ENCODE measurements around the gene CHST11.

The CHST11 gene

DNA sequence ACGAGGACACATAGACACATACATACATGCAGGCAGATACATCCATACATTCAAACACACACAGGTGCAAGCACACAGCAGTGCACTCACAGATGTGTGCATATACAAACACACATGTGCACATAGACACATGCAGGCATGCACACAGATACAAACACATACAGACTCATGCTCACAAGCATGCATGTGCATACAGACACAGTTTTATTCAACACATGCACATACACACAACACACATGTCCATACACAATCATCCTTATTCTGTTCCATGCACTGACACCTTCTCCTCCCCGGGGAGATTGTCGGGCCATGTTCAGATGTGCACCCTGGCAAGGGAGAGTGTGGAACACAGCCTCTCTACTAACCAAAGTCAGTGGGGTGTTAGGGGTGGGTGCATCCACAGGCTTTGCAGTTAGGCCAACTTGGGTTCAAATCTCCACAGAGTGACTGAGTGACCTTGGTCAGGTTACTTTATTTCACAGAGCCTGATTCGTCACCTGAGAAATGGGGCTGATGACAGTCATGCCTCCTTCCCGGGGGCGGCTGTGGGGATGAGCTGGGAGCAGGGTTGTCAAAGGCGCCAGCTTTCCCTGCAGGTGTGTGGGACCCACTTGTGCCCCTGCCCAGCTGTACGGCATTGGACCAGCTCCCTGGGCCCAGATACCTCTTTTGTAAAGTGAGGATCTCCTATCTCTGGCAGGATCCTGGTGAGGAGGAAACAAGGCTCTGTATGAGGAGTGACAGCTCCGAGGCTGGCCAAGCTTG, 251.2 kb downstream of the CHST11 start:
- no peak for DNase-seq

DNA sequence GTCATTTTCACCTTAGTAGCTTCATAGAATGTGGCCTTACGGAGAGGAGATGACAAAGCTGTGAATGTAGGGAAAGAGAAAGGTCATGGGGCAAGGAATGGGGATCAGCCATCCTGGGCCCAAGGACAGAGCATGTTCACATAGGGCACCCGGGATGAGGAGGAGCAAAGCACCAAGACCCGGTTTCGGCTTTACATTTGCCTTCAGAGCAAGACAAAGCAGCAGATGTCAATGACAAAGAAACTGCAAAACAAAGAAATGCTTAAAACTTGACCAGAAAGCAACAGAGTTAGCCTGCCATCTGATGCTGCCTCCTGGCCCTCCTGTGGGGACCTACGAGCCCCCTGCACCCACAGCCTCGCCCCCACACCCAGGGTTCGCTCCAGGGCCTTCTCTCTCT, 252.1 kb downstream of the CHST11 start:
- no peak for DNase-seq

DNA sequence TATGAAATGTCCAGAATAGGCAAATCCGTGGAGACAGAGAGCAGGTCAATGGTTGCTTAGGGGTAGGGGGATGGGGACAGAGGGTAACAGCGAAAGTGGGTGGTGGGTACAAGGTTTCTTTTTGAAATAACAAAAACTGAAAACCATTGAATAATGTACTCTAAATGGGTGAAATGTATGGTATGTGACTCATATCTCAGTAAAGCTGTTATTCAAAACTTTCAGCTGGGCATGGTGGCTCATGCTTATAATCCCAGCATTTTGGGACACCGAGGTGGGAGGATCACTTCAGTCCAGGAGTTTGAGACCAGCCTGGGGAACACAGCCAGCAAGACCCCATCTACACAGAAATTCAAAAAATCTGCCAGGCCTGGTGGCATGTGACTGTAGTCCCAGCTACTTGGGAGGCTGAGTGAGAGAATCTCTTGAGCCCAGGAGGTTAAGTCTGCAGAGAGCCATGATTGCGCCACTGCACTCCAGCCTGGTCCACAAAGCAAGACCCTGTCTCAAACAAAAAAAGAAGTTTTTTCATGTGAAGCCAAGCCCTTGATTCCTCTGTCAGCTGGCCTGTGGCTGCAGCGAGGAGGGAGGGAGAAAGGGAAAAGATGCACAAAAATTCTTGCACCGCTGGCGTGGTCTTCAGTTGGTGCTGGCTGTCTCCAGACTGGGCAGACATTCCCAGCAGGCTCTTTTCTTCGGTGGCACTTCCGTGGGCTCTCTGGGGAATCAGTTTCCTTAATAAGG, 253.1 kb downstream of the CHST11 start:
- DNase-seq, result no peak

DNA sequence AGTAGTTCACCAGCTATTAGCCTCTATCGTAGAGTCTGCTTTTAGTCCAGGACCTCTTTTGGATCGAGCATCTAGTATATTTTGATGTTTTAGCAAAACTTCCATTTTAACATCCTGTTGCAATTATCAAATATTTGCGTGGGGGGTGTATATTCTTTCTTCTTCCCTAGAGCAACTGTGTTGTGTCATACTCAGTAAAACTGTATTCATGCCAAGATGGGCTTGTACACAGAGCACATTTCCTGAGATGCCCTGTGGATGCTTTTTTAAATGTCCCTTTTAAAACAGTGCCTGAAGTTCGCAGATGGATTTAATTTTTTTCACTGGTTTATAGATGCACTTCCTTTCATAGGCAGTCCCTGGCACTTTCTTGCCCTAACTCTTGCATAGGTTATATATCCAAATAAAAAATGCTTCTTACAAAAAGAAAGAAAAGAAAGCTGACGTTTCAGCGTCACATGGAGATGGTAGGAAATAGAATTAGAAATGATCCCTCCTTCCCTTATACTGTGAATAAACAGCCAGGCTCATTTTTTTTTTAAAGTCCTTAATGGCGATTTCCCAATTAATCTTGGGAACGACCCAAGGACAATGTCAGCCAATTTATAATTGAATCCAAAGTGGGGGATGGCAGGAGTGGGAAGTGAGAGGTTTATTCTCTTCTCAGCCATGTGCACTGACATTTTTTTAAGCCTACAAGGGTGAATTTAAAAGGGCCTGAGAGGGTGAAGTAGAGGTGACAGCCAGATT, 254.4 kb downstream of the CHST11 start:
- no peak for DNase-seq

DNA sequence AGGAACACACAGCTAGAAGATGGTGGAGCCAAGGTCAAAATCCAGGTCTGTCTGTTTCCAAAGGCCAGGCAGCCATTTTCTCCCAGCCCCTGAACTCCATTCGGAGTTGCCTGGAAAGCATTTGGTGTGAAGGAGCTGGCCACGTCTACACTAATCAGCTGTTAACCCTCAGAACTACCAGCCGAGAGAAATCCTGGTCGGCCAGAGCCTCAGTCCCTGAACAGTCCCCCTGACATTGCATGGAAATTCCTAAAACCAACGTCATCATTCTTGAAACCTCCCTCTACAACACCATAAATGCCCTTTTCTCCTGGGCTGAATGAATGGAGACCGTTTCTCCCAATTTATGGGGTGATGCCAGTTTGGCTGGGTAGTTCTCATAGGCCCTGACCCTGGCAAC, 255.7 kb downstream of the CHST11 start:
- peak; percentile 40 for DNase-seq

DNA sequence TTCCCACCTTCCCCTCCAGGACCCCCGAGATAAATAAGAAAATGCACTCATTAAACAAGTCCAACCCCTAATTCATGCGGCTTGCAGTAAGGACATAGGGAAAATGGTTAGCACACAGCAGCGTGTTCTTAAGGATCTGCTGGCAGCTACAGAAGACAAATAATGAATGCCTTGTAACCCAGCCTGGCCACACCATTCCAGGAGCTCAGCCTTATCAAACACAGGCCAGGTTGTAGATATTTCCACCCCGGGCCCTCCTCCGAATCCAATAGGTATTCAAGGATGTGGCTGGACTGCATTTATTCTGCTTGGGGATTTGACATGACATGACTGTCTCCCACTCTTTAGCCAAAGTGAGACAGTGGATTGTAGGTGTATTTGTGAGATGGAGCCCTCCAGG, 256.2 kb downstream of the CHST11 start:
- DNase-seq, result no peak

DNA sequence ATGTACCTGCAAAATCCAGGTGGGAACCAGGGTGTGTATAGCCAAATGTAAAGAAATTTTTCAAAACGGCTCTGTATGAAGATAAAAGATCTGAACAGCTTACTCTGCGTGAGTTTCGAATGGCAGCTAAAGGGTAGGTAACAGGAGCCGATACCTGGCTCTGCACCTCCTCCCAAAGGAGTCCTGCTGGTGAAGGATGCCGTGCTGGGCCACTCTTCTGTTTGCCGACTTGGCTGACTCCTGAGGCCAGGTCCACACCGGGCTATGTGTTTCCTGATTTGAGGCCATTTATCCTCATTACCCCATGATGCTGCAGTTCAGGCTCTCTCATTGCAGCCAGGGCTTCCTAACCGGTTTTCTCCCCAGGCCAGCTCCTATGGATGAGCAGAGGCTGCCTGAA, 256.7 kb downstream of the CHST11 start:
- no peak for DNase-seq

DNA sequence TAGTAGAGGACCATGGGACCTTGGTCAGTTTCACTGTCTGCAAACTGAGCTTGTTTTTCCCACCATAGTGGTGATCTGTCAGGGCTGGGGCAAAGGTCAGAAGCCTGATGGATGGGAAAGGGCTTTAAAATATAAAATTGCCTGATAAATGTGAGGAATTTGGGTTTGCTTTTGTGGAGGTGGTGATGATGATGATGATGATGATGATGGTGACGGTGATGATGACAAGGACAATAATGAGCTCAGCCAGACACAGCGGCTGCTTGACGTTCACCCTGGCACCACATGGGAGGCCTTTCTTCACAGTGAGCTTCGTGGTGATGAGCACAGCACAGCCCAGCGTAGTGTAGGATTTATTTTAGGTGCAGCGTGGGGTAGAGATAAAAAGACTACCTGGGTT, 257.6 kb downstream of the CHST11 start:
- no peak for DNase-seq

DNA sequence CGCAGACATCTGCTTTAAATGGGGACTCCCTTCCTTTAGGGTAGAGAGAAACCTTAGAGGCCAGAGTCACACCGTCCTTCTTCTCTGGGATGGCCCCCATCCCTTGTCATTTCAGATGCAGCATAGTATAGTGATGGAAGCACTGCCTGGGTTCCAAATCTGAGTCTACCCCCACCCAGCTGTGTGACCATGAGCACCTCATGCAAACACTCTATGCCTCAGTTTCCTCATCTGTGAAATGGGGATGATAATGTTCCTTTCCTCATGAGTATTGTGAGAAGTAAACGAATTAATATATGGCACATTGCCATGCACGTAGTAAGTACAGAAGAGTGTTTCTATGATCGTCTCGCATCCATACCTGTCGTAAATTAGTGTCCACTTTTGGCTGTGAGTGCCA, 259.4 kb downstream of the CHST11 start:
- no peak for DNase-seq

DNA sequence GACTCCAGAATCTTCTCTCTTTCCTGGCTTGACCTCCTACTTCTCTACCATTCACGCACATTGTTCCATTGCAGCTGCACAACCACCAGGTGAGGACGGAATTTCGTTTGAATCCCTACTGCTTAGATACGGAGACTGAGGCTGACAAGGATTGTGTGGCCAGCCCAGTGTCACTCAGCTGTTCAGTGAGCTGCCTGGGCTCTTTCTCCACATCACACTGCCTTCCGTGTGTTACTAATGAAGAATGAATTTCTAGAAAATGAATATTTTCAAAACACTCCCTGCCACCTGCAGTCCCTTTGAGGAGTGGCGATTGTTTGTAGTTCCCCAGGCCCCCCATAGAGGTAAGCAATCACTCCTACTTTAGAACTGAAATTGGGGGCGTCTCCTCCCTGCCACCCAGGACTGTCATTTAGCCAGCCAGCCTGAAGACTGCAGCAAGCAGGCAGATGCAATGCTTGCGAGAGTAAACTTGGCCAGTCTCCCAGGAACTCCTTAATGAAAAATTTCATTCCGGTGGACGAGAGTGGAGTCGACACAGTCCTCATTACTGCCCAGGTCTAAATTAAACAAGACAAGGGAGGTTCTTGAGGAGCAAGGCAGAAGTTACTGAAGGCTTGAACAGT, 261.7 kb downstream of the CHST11 start:
- no peak for DNase-seq

DNA sequence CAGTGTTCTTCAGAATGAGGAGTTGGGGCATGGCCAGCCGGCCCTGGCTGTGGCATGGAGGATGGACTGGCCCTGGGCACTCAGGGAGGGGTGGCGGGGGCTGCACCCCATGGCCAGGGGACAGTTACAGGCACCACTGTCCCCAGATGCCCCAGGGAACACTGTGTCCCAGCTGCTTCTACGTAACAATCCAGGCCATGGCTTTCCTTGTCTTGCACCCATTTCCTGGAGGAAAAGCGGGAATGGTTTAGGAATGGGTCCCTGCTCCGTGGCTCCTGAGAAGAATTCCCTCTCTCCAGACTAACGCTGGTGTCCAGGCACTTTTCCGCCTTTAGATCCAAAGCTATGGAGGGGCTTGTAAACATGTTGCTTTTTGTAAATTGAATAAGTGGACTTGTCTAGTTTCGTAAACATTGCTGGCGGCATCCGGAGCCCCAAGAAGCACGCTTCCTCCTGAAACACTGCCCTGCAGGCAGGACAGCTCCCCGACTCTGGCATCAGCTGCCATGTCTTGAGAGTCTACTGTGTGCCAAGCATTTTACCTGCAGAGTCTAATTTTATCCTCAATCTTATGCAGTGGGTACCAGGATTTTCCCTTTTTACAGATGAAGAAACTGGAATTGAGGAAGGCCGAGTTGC, 263.1 kb downstream of the CHST11 start:
- no peak for DNase-seq

DNA sequence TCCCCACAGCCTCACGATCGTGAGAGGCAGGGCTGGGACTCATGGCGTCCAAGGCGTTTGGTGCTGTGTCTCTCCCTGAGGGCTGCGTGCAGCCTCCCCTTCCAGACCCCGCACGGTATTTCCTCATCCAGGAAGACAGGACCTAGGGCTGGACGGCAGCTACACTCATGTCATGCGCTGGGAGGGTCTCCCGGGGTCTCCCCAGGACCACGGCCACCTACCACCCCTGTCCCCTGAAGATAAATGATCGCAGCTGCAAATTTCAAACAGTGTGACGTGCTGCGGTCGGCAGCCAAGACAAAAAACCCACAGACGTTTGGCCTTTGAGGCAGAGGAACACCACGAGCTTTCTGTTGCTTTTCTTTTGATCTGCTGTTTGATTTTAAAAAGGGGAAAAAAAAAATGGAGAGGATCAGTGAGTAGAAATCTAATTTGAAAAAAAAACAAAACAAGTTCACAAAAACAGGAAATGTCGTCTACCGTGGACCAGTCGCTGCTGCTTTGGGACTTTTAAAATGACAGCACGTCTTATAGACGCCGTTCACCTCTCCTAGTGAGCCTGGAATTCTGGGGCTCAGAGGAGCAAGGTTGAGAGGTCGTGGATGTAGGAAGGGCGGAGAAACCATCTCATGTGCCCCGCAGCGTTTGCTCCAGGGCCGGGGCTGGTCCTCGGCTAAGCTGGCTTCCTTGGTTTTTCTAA, 263.7 kb downstream of the CHST11 start:
- peak; percentile 56 for DNase-seq

DNA sequence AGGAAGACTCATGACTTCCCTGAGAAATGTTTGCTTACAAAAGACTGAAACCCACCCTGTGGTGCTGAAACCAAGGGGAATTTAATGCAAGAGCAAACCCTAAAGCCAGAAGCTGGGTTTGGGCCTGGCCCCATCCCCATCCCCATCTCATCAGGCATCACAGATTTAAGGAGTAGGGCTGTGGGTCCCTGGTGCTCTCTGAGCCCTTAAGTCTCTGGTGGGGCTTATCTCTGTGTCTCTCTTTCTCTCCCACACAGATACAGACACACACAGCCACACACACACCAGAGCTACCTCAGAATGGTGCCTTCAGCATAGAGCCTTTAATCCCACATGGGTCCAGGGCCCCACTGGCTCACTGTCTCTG, 264.3 kb downstream of the CHST11 start:
- DNase-seq, result no peak

DNA sequence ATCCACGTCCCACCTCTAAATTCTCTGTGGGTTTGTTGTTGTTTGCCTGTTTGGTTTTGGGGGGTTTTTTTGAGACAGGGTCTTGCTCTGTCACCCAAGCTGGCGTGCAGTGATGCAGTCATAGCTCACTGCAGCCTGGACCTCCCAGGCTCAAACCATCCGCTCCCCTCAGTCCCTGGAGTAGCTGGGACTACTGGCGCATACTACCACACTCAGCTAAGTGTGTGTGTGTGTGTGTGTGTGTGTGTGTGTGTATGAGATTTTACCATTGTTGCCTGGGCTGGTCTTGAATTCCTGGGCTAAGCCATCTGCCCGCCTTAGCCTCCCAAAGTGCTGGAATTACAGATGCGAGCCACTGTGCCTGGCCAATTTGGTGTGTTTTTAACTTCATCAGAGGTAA, 265.2 kb downstream of the CHST11 start:
- no peak for DNase-seq

DNA sequence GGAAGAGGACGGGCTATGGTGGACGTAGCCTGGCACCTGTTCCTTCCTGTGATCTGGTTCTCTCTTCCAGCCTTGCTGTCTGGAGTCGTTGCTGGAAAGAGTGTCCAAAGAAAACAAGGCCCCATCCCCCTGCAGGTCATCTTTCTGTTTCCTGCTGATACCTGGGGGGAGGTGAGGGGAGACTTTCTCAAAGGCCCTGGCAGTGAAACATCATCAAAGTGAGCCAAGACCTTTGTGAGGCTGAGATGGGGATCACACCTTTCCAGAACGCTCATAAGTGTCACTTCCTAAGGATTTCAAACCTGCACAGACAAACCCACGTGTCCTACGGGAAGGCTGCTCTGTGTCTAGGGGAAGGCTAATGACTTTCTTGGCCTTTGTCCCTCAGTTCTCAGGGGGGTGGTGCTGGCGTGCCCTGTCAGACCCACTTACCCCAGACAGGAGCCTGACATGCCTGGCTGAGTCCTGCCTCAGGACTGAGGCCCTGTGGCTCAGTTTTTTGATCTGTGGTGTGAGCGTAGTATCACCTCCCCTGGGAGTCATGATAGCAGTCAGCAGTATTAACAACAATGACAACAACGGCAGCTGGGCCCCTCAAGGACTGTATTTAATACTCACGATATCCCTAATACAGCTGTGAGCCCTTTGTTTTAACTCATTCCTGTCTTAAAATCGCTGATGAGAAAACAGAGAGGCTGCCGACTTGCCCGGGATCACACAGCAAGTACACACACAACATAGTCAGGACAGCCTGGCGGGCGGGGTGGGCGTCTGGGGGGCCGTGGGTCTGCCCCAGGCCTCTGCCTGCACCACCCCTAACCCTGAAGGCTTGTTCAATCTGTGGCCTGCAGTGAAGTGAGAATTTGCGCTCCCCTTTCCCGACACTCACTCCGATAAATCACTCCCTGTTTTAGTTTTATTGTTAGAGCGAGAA, 266.1 kb downstream of the CHST11 start:
- DNase-seq, result no peak

DNA sequence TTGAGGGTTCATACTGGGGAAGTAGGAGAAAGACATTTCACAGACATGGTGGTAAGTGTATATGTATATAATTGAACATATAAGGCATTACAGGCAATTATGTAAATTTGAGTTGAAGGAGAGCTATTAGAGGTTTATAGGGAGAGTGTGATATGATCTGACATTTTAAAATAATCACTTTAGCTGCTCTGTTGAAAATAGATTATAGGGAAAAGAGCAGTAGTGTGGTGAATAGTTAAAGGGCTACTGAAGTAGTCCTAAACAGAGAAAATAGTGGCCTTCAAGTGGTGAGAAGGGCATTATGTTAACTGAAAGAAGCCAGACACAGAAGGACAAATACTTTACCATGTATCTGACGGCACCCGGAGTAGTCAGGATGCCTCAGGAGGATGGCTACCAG, 267.1 kb downstream of the CHST11 start:
- DNase-seq, result no peak

DNA sequence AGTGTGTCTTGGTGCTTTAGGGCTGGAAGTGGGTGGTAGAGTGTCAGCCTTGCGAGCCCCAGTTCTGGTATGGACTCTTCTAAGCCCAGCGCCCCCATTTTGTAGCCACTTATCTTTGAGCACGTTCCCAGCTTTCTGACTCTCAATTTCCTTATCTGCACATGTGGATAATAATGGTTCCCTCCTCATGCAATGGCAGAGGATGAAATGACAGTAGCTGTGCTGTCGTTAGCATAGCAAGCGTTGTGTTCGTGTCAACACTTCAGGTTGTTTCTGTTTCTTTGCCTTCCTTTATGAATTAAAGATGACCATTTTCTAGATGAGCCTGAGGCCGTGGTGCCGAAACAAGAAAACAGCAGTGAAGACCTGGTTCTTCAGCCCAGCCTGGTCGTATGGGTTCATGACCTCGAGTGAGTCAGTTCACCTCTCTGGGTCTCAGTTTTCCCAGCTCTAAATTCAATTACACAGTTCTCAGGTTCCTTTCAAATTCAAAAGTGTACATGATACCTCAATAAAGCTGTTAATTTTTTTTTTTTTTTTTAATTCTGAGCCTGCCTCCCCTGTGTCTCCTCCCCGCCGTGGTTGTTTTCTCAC, 268.3 kb downstream of the CHST11 start:
- DNase-seq, result no peak

DNA sequence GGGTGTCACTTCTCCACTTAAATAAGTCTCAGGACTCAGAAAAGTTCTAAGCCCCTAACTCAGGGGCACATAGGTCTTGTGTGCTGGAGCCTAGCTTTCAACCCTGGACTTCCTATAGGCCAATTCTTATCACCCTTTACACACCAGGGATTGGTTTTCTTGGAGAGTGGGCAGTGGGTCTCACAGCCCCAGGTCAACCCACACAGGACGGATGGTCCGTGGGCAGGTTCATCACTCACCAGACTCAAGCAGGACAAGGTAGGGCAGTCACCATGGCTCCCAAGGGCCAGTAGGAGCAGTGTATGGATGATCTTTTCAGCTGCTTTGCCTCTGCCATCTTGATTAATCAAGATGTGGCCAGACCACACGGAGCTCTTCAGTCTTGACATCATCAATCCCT, 268.9 kb downstream of the CHST11 start:
- no peak for DNase-seq

DNA sequence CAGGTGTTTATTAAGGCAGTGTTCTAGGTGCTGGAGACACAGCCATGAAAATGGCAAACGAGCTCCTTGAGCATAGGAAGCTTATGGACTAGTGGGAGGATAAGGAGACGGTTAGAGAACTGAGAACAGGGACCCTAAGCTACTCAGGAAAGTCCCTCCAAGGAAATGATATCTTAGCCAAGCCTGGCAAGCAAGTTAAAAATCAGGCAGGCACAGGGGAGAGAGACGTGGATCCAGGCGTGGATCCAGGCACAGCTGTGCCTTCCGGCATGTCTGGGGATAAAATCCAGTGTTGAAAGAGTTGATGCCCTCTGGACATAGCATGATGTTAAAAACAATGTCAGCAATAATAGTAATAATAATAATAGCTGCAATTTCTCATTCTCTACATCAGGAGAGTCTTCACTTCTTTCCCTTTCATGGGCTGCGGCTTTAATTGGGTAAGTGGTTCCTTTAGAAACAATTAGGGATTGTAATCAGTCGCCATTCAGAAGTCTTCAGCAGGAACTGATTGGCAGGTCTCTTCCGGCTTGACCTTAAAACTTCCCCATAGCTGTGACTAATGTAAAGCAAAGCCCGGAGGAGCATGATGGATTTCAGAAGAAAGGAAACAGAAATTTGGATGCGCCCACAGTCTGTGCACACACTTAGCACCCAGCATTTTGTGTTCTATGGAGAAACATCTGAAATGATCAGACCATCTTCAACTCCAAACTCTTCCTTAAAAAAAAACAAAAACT, 271.1 kb downstream of the CHST11 start:
- no peak for DNase-seq

DNA sequence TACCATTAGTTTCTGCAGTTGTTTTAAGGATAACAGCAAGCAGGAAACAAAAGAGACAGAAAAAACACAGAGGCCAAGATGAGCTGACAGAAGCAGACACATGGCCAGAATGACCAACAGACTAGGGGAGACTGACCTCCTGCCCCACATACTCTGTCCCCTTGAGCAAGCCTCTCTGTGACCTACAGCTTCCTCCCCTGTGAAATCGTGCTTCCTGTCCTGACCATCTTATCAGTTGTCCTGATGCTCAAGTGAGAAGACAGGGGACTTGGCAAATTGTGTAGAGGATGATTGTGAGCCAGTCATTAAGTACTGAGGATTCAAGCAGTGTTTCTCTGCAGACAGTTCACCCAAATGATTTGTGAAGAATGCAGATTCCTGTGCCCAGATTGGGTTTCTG, 272.3 kb downstream of the CHST11 start:
- DNase-seq, result no peak
